K562 (cell line): ENCODE measurements around the gene GDF2. TPM values are rescaled to one million over a fixed set of nuclear protein-coding genes. Genes with fewer than 3 reads are reported as not detected.

Experiments used
- ATAC-seq: fragments of 200-7000 bp; cut with Tn5 transposase; 3 replicates; pipeline ENCODE4 v1.9.1; 2020; ENCODE audit warnings: moderate library complexity
- Bru-seq: library from RNA; stranded (reverse); fragments of 400-500 nt; gene quantifications from one replicate; lab custom pipeline; 2021; lab: Mats Ljungman, UMichigan
- BruChase-seq, 2 experiments: library from RNA; stranded (reverse); fragments of 400-500 nt; gene quantifications; one replicate each; lab custom pipeline; 2021; lab: Mats Ljungman, UMichigan
- BruUV-seq: library from RNA; stranded (reverse); fragments of 400-500 nt; replicated peaks from 2 replicates; lab custom pipeline; 2021; lab: Mats Ljungman, UMichigan
- CTCF ChIA-PET: fragments of 300-600 bp; formaldehyde crosslinking; extraction: SDS; loops from one replicate; lab custom pipeline; 2021; ENCODE audit warnings: low intra/inter-chr PET ratio; lab: Yijun Ruan, JAX
- POLR2A ChIA-PET: fragments of 300-600, 350-650 bp; sonication (Branson Sonifier 250); formaldehyde crosslinking; extraction: SDS; loops from one replicate; lab custom pipeline; 2021; ENCODE audit warnings: antibody characterized with exemption, inconsistent platforms; lab: Yijun Ruan, JAX
- DNase-seq, 4 experiments: peaks; one replicate each; pipeline versions ENCODE4 v3.0.0 to v3.0.0-alpha.2; 2011 to 2018; ENCODE audit warnings: low spot score in 3 of 4, mixed read lengths in 3 of 4; ENCODE audit errors: extremely low read depth in 1 of 4
- FAIRE-seq: peaks from 2 replicates; lab custom pipeline; 2011; peaks lifted over from hg19 to GRCh38; lab: Jason Lieb, UNC
- H2AFZ ChIP-seq: 2 replicates; pipeline ENCODE4 v1.6.0; 2011; ENCODE audit warnings: low read depth, low read length, control low read depth, inconsistent platforms
- H3K27ac ChIP-seq: fragments of 200-600 bp; 3 replicates; pipeline ENCODE4 v1.8.0; 2011; ENCODE audit warnings: low read depth, mild to moderate bottlenecking, control low read depth, inconsistent platforms, low read length, moderate library complexity, mixed read lengths; ENCODE audit errors: extremely low read depth
- H3K27me3 ChIP-seq, 2 experiments: fragments of 300-600 bp in 1 of 2; 2 replicates in 1 of 2; 3 replicates in 1 of 2; pipeline versions ENCODE4 v1.6.0 to v1.8.0; 2011; ENCODE audit warnings: inconsistent platforms in 2 of 2, low read length in 2 of 2, mild to moderate bottlenecking in 1 of 2, mixed read lengths in 1 of 2, moderate library complexity in 1 of 2; ENCODE audit not compliant: control insufficient read depth in 2 of 2, insufficient read depth in 2 of 2
- H3K36me3 ChIP-seq: fragments of 300-600 bp; 3 replicates; pipeline ENCODE4 v1.8.0; 2011; ENCODE audit warnings: mild to moderate bottlenecking, low read length, inconsistent platforms; ENCODE audit not compliant: control insufficient read depth, insufficient read depth
- H3K4me1 ChIP-seq, 2 experiments: fragments of 200-600 bp in 1 of 2; replicated peaks in 1 of 2; 2 replicates in 1 of 2; 3 replicates in 1 of 2; pipeline versions ENCODE4 v1.5.1 to v1.8.0; 2011; ENCODE audit warnings: inconsistent platforms in 2 of 2, low read length in 2 of 2, mild to moderate bottlenecking in 1 of 2, mixed read lengths in 1 of 2, moderate library complexity in 1 of 2; ENCODE audit not compliant: control insufficient read depth in 2 of 2, insufficient read depth in 2 of 2
- H3K4me2 ChIP-seq: 2 replicates; pipeline ENCODE4 v1.6.1; 2011; ENCODE audit warnings: low read length, control low read depth, inconsistent platforms, mixed read lengths; ENCODE audit not compliant: insufficient read depth
- H3K4me3 ChIP-seq: fragments of 200-600 bp; sonication (generic), shearing (Covaris generic); 2 replicates; pipeline ENCODE4 v1.5.1; 2016; ENCODE audit warnings: control low read depth, inconsistent platforms
- H3K79me2 ChIP-seq: fragments of 200-600 bp; 3 replicates; pipeline ENCODE4 v1.8.0; 2011; ENCODE audit warnings: low read length, inconsistent platforms; ENCODE audit not compliant: control insufficient read depth, insufficient read depth
- H3K9ac ChIP-seq, 2 experiments: 2 replicates each; pipeline versions ENCODE4 v1.6.0 to v1.6.1; 2011; ENCODE audit warnings: low read depth in 2 of 2, low read length in 2 of 2, control low read depth in 1 of 2, inconsistent platforms in 1 of 2, mild to moderate bottlenecking in 1 of 2, mixed read lengths in 1 of 2; ENCODE audit not compliant: insufficient read depth in 1 of 2
- H3K9me1 ChIP-seq: one replicate; pipeline ENCODE4 v1.6.0; 2011; ENCODE audit warnings: inconsistent platforms, mild to moderate bottlenecking, low read length, moderate library complexity; ENCODE audit not compliant: control insufficient read depth, insufficient read depth
- H3K9me3 ChIP-seq: replicated peaks from 2 replicates; pipeline ENCODE4 v1.5.1; 2011; ENCODE audit warnings: low read depth, low read length, inconsistent platforms; ENCODE audit not compliant: control insufficient read depth, insufficient read depth
- H4K20me1 ChIP-seq: replicated peaks from 2 replicates; pipeline ENCODE4 v1.6.1; 2011; ENCODE audit warnings: low read length, inconsistent platforms, mixed read lengths; ENCODE audit not compliant: control insufficient read depth, insufficient read depth
- BACH1 ChIP-seq: fragments of 200-800 bp; sonication (Bioruptor generic); IDR thresholded peaks from 2 replicates; pipeline ENCODE4 v1.6.1; 2016; ENCODE audit warnings: missing genetic modification characterization, missing compliant biosample characterization
- ESRRA ChIP-seq: fragments of 450-650 bp; IDR thresholded peaks from 2 replicates; pipeline ENCODE4 v1.6.1; 2014; ENCODE audit warnings: low read depth, mild to moderate bottlenecking, moderate library complexity, borderline replicate concordance
- EWSR1 ChIP-seq: fragments of 450-650 bp; IDR thresholded peaks from 2 replicates; pipeline ENCODE4 v1.6.1; 2018; ENCODE audit warnings: borderline replicate concordance, mild to moderate bottlenecking, low read depth, moderate library complexity; ENCODE audit not compliant: partially characterized antibody
- FOSL1 ChIP-seq: fragments of 200-800 bp; sonication (Bioruptor generic); conservative IDR thresholded peaks from 2 replicates; pipeline ENCODE4 v1.6.1; 2016; ENCODE audit warnings: missing genetic modification characterization, missing compliant biosample characterization
- GTF2A2 ChIP-seq: IDR thresholded peaks from 2 replicates; pipeline ENCODE4 v1.6.1; 2016; ENCODE audit warnings: mild to moderate bottlenecking, missing genetic modification characterization, missing compliant biosample characterization
- HNRNPUL1 ChIP-seq: fragments of 200-400 bp; formaldehyde crosslinking; IDR thresholded peaks from 2 replicates; pipeline ENCODE4 v1.6.1; 2017; ENCODE audit warnings: low read length
- JUND ChIP-seq, 2 experiments: IDR thresholded peaks; 2 replicates in 1 of 2; 3 replicates in 1 of 2; pipeline ENCODE4 v1.6.1; 2011; ENCODE audit warnings: borderline replicate concordance in 2 of 2, low read depth in 2 of 2, low read length in 2 of 2, improper control_type of control experiment in 1 of 2, missing biosample characterization in 1 of 2, missing genetic modification characterization in 1 of 2, missing genetic modification reagents in 1 of 2
- KAT8 ChIP-seq: fragments of 450-650 bp; IDR thresholded peaks from 2 replicates; pipeline ENCODE4 v1.6.1; 2016; ENCODE audit warnings: low read depth, mild to moderate bottlenecking
- NFIC ChIP-seq: fragments of 450-650 bp; IDR thresholded peaks from 2 replicates; pipeline ENCODE4 v1.6.1; 2017; ENCODE audit warnings: mild to moderate bottlenecking, inconsistent platforms
- NR3C1 ChIP-seq: sonication (generic); formaldehyde crosslinking; IDR thresholded peaks from 2 replicates; pipeline ENCODE4 v1.8.1; 2022; ENCODE audit warnings: missing genetic modification reagents
- PHB2 ChIP-seq: fragments of 450-650 bp; IDR thresholded peaks from 2 replicates; pipeline ENCODE4 v1.6.1; 2017; ENCODE audit warnings: low read depth
- POLR2G ChIP-seq: fragments of 200-400 bp; formaldehyde crosslinking; IDR thresholded peaks from 2 replicates; pipeline ENCODE4 v1.6.1; 2017; ENCODE audit warnings: low read depth, mild to moderate bottlenecking, antibody characterized with exemption, low read length, moderate library complexity
- RNF2 ChIP-seq: sonication (generic); IDR thresholded peaks from 2 replicates; pipeline ENCODE4 v1.6.1; 2016
- SOX6 ChIP-seq: fragments of 450-650 bp; IDR thresholded peaks from 2 replicates; pipeline ENCODE4 v1.6.1; 2014; ENCODE audit warnings: mild to moderate bottlenecking
- SPI1 ChIP-seq: IDR thresholded peaks from 2 replicates; pipeline ENCODE4 v1.6.1; 2011; ENCODE audit warnings: low read depth, low read length, control low read depth, borderline replicate concordance
- SUPT5H ChIP-seq: fragments of 450-650 bp; IDR thresholded peaks from 2 replicates; pipeline ENCODE4 v1.6.1; 2016
- TAF1 ChIP-seq: IDR thresholded peaks from 2 replicates; pipeline ENCODE4 v1.6.1; 2011; ENCODE audit warnings: mild to moderate bottlenecking, low read length, moderate library complexity; ENCODE audit not compliant: insufficient read depth, control insufficient read depth, severe bottlenecking; ENCODE audit errors: extremely low read depth
- THRAP3 ChIP-seq: fragments of 450-650 bp; IDR thresholded peaks from 2 replicates; pipeline ENCODE4 v1.6.1; 2016; ENCODE audit warnings: mild to moderate bottlenecking, inconsistent platforms, borderline replicate concordance
- ZNF586 ChIP-seq: fragments of 450-650 bp; formaldehyde crosslinking; conservative IDR thresholded peaks from 2 replicates; pipeline ENCODE4 v1.4.0; 2020; ENCODE audit warnings: mild to moderate bottlenecking, moderate library complexity
- ZNF79 ChIP-seq: fragments of 250-450 bp; sonication (Bioruptor Pico); IDR thresholded peaks from 2 replicates; pipeline ENCODE4 v1.4.0; 2020; ENCODE audit warnings: low read depth, mild to moderate bottlenecking, moderate library complexity
- WGBS: fragments of 100-300 bp; shearing (Covaris generic); methylation state at CpG from one replicate; pipeline ENCODE4 v1.1.6; 2016; ENCODE audit warnings: low coverage, mixed read lengths; ENCODE audit not compliant: insufficient coverage; ENCODE audit errors: missing lambda C conversion rate; 5-methylcytosine and 5-hydroxymethylcytosine counted together
- in situ Hi-C: fragments of 300-500 bp; cut with MboI; formaldehyde crosslinking; loops from 4 replicates; pipeline ENCODE4 v1.15.0; 2018; ENCODE audit warnings: inconsistent platforms, mixed read lengths
- intact Hi-C: fragments of 100-400 bp; cut with micrococcal nuclease; formaldehyde crosslinking; loops from 2 replicates; pipeline ENCODE4 v1.14.2; 2022
- long read RNA-seq, 3 experiments: library from polyadenylated mRNA in 2 of 3; library from RNA in 1 of 3; unstranded in 2 of 3; stranded (forward) in 1 of 3; transcript quantifications; one replicate each; pipeline ENCODE4 v2.0.0, GENCODE V29; 2019 to 2022
- polyA minus RNA-seq, 3 experiments: library from RNA; depleted of rRNA, polyadenylated mRNA; stranded (reverse); fragments of >200 nt; gene quantifications; 2 replicates each; pipeline ENCODE4 v1.2.3, GENCODE V29; 2011
- polyA plus RNA-seq, 8 experiments: library from polyadenylated mRNA; depleted of rRNA in 4 of 8; stranded (reverse) in 5 of 8; unstranded in 3 of 8; fragments of >200 nt; fragmentation: Nextera tagmentation in 2 of 8; fragmentation: Illumina TruSeq in 1 of 8; extraction: Ambion mirVana in 2 of 8; extraction: Trizol in 1 of 8; gene quantifications; 2 replicates each; pipeline versions ENCODE4 v1.2.1 to v1.2.3, GENCODE V29; 2011 to 2014; ENCODE audit warnings: inconsistent platforms in 1 of 8, missing spikeins in 1 of 8
- total RNA-seq, 7 experiments: library from RNA; depleted of rRNA in 6 of 7; stranded (reverse); fragments of >200 nt in 6 of 7; fragmentation: Illumina TruSeq in 2 of 7; extraction: Trizol in 2 of 7; gene quantifications; 2 replicates each; pipeline versions ENCODE4 v1.2.1 to v1.2.3, GENCODE V29; 2011 to 2021; ENCODE audit warnings: low replicate concordance in 1 of 7

Gene GDF2
- total RNA-seq (2011; cell fraction: chromatin; rRNA removed; ENCODE audit: low replicate concordance) = 0.21 and 1.00 TPM in 2 replicates
- 1.0 and 1.6 TPM in 2 replicates for total RNA-seq (2011; cell fraction: nucleolus; rRNA removed)
- 0.38 and 1.0 TPM in 2 replicates for total RNA-seq (2011; cell fraction: nucleoplasm; rRNA removed)
- total RNA-seq (2014; rRNA removed) (0.54 and 0.69 TPM in 2 replicates), total RNA-seq (2014; rRNA removed; fragmentation: Illumina TruSeq; extraction: Trizol) (0.18 and 0.22 TPM in 2 replicates), total RNA-seq (2015; rRNA removed; fragmentation: Illumina TruSeq; extraction: Trizol) (0.57 and 0.58 TPM in 2 replicates), total RNA-seq (2021) (0.11 and 0.27 TPM in 2 replicates), polyA plus RNA-seq (2011; rRNA removed) (0.08 TPM in 1 of 2 replicates, not detected in the other), polyA plus RNA-seq (2014; fragmentation: Illumina TruSeq; extraction: Trizol) (0.48 TPM in 2 replicates), polyA plus RNA-seq (2014; fragmentation: Nextera tagmentation; extraction: Ambion mirVana) (not detected), polyA plus RNA-seq (2014; rRNA removed) (0.27 and 0.54 TPM in 2 replicates), polyA minus RNA-seq (2011; rRNA and poly(A)+ RNA removed) (0.09 and 0.14 TPM in 2 replicates), Bru-seq, nascent RNA (percentile 29 among the genes with signal in this experiment), BruChase-seq, experiment 1, labeled RNA remaining after a 2-hour chase (percentile 34 among the genes with signal in this experiment), BruChase-seq, experiment 2, labeled RNA remaining after a 6-hour chase (percentile 36 among the genes with signal in this experiment)
- 0.18 TPM in 1 of 2 replicates, not detected in the other for polyA plus RNA-seq (2011; cell fraction: cytosol; rRNA removed)
- 0.08 TPM in 1 of 2 replicates, not detected in the other for polyA plus RNA-seq (2011; cell fraction: nucleus; rRNA removed)
- 0.60 and 1.8 TPM in 2 replicates for polyA plus RNA-seq (2012)
- polyA minus RNA-seq (2011; cell fraction: cytosol; rRNA and poly(A)+ RNA removed) = not detected in 2 replicates
- polyA minus RNA-seq (2011; cell fraction: nucleus; rRNA and poly(A)+ RNA removed) = not detected in 2 replicates
- long read RNA-seq, experiment 1, partial matches to known transcripts = 0 of 1 reads
- long read RNA-seq, experiment 1, other reads (novel, unspliced or antisense) = 1 of 1 reads
- long read RNA-seq, experiment 2 = 0 reads
- long read RNA-seq, experiment 3 = 0 reads

DNA sequence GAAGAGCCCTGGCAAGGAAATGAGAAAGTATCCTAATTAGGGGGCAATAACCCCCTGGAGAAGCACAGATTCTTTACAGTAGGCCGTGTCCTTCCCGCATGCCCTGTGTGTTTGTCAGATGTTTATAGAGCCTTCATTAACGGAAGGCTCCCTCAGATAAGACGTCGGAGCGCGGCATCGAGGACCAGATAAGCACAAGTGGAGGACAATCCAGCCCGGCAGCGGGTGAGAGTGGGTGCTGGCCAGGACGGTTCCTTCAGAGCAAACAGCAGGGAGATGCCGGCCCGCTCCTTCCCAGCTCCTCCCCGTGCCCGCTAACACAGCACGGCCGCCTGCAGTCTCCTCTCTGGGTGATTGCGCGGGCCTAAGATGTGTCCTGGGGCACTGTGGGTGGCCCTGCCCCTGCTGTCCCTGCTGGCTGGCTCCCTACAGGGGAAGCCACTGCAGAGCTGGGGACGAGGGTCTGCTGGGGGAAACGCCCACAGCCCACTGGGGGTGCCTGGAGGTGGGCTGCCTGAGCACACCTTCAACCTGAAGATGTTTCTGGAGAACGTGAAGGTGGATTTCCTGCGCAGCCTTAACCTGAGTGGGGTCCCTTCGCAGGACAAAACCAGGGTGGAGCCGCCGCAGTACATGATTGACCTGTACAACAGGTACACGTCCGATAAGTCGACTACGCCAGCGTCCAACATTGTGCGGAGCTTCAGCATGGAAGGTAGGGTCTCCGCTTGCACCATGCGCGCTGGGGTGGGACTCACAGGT lies at the start of gene GDF2:
Gene GDF2 (plus strand): TSS at position 155 of the 762 bp plus-strand sequence. CDS start 215 bp downstream, at position 370.
- Histone ChIP-seq H3K9me3 (no peaks in the 10 kb centered on the region), H3K4me1 (peaks cover 40 to 41% of the 10 kb centered on the region in 2 experiments), H3K4me3 (no peak within 1 kb of the TSS), H4K20me1 (no peaks in the 10 kb centered on the region), H3K27ac (no peak within 1 kb of the TSS), H2AFZ (no peak within 1 kb of the TSS; the same call in 1 of the 2 replicates), H3K9ac (peak within 1 kb of the TSS in 1 of 2 experiments; percentile 65; a peak in 2 of 4 replicates), H3K79me2 (no peaks in the 10 kb centered on the region), H3K4me2 (peak within 1 kb of the TSS; percentile 33; the same call in 1 of the 2 replicates), H3K36me3 (no peaks in the 10 kb centered on the region), H3K9me1 (no peaks in the 10 kb centered on the region), H3K27me3 (no peaks in the 10 kb centered on the region)
- in situ Hi-C loops (no loop called here), intact Hi-C loops (no loop called here)
- ChIA-PET POLR2A (interaction anchor here (0.6 to 2.6 kb wide), 7 partner anchors 8 to 137 kb away, joined by 3 to 11 read pairs (median 3); no protein-coding TSS in a partner anchor), CTCF (interaction anchor here (0.9 kb wide), 1 partner anchor 11 kb away, joined by 3 read pairs; no protein-coding TSS in a partner anchor)
- BruUV-seq = no TSS peak
- DNase-seq = peak; percentile 44 to 73 (median 58)
- FAIRE-seq = no peak
- WGBS = 29% methylated on average over 35 of the region's 35 CpGs
- peak; percentile 64 for ATAC-seq
- no peak for TF ChIP-seq PHB2
- peak; percentile 50; the same call in 1 of the 2 replicates for TF ChIP-seq FOSL1 (tag)
- TF ChIP-seq NFIC = peak; percentile 72
- TF ChIP-seq POLR2G = no peak
- TF ChIP-seq GTF2A2 = no peak
- no peak for TF ChIP-seq EWSR1
- no peak for TF ChIP-seq TAF1
- no peak for TF ChIP-seq THRAP3
- TF ChIP-seq SOX6 = peak; percentile 83
- peak; percentile 14; the same call in 1 of the 2 replicates for TF ChIP-seq JUND (IDR thresholded peaks at IDR 0.05; ENCODE audit: borderline replicate concordance, low read depth, low read length)
- peak; percentile 24; the same call in 1 of the 3 replicates for TF ChIP-seq JUND (tag; IDR thresholded peaks at IDR 0.05; ENCODE audit: borderline replicate concordance, low read depth, low read length)
- TF ChIP-seq NR3C1 (CRISPR knock-in tag) = no peak
- TF ChIP-seq HNRNPUL1 = no peak
- TF ChIP-seq RNF2 = no peak
- TF ChIP-seq ESRRA = peak; percentile 36; the same call in 1 of the 2 replicates
- TF ChIP-seq KAT8 = no peak
- TF ChIP-seq SUPT5H = no peak
- no peak for TF ChIP-seq ZNF586 (CRISPR knock-in tag)
- TF ChIP-seq ZNF79 = no peak
- TF ChIP-seq SPI1 = no peak
- no peak for TF ChIP-seq BACH1
